ENCODE data around the gene CSMD2.

GRCh38 chr1:33903210-33903589, 261.8 kb downstream of the CSMD2 start:
- TF ChIP-seq CTCF (IDR thresholded peaks at IDR 0.05): no peak
- no peak for TF ChIP-seq POLR2A (IDR thresholded peaks at IDR 0.05)
